Dendritic cell treated with granulocyte-macrophage colony-stimulating factor and Interleukin-4, amounts not matched to agents 40 ng/mL and 50 ng/mL, for 4 days (primary cell): ENCODE data around the gene MIS12.

Experiments used
- H3K27ac Mint-ChIP-seq: one replicate; pipeline ENCODE4 v1.8.0; 2022; ENCODE audit warnings: mild to moderate bottlenecking, mixed read lengths
- H3K27me3 Mint-ChIP-seq: one replicate; pipeline ENCODE4 v1.8.0; 2022; ENCODE audit warnings: mild to moderate bottlenecking, mixed read lengths
- H3K36me3 Mint-ChIP-seq: one replicate; pipeline ENCODE4 v1.8.0; 2022; ENCODE audit warnings: low read depth, mixed read lengths
- H3K4me1 Mint-ChIP-seq: one replicate; pipeline ENCODE4 v1.8.0; 2022; ENCODE audit warnings: low read depth, mixed read lengths
- H3K4me3 Mint-ChIP-seq: one replicate; pipeline ENCODE4 v1.8.0; 2022; ENCODE audit warnings: mild to moderate bottlenecking, moderate library complexity, mixed read lengths
- H3K9me3 Mint-ChIP-seq: one replicate; pipeline ENCODE4 v1.8.0; 2022; ENCODE audit warnings: mixed read lengths
- intact Hi-C: fragments of 100-400 bp; cut with micrococcal nuclease; formaldehyde crosslinking; loops from one replicate; pipeline ENCODE4 v1.15.0; 2022

MIS12 gene

GRCh38 chr17:5533486-5534315, 47.3 kb downstream of the MIS12 start:
- no peaks in the 10 kb centered on the region for H3K9me3 Mint-ChIP-seq
- H3K4me3 Mint-ChIP-seq = no peak overlapping the region
- no peaks in the 10 kb centered on the region for H3K4me1 Mint-ChIP-seq
- H3K36me3 Mint-ChIP-seq = peaks cover 100% of the 10 kb centered on the region
- H3K27ac Mint-ChIP-seq = no peak overlapping the region
- H3K27me3 Mint-ChIP-seq = no peaks in the 10 kb centered on the region
- intact Hi-C loops = no loop called here

GRCh38 chr17:5535436-5535835, 49.1 kb downstream of the MIS12 start:
- H3K36me3 Mint-ChIP-seq = peaks cover 98% of the 10 kb centered on the region
- H3K9me3 Mint-ChIP-seq = no peaks in the 10 kb centered on the region
- intact Hi-C loops = no loop called here
- H3K27me3 Mint-ChIP-seq = no peaks in the 10 kb centered on the region
- no peak overlapping the region for H3K27ac Mint-ChIP-seq
- H3K4me1 Mint-ChIP-seq = no peaks in the 10 kb centered on the region
- H3K4me3 Mint-ChIP-seq = no peak overlapping the region

- Mint-ChIP-seq H3K4me3 (no peak overlapping the region), H3K36me3 (peaks cover 98% of the 10 kb centered on the region), H3K4me1 (no peaks in the 10 kb centered on the region)
Measured at GRCh38 chr17:5536866-5537650, 50.7 kb downstream of the MIS12 start.

GRCh38 chr17:5539286-5539685, 52.9 kb downstream of the MIS12 start:
- Mint-ChIP-seq H3K36me3 (peaks cover 98% of the 10 kb centered on the region), H3K9me3 (no peaks in the 10 kb centered on the region), H3K27ac (no peak overlapping the region), H3K4me3 (no peak overlapping the region), H3K27me3 (no peaks in the 10 kb centered on the region), H3K4me1 (no peaks in the 10 kb centered on the region)
- intact Hi-C loops = no loop called here

More at GRCh38 chr17:5536866-5537650, 50.7 kb downstream of the MIS12 start:
- Mint-ChIP-seq H3K27me3 (no peaks in the 10 kb centered on the region), H3K27ac (no peak overlapping the region), H3K9me3 (no peaks in the 10 kb centered on the region)
- intact Hi-C loops = no loop called here

- no peak overlapping the region for H3K27ac Mint-ChIP-seq
Measured at GRCh38 chr17:5540321-5540720, 54.0 kb downstream of the MIS12 start.

More at GRCh38 chr17:5540321-5540720, 54.0 kb downstream of the MIS12 start:
- peaks cover 98% of the 10 kb centered on the region for H3K36me3 Mint-ChIP-seq
- no peaks in the 10 kb centered on the region for H3K27me3 Mint-ChIP-seq
- intact Hi-C loops = no loop called here
- no peaks in the 10 kb centered on the region for H3K9me3 Mint-ChIP-seq
- H3K4me3 Mint-ChIP-seq = no peak overlapping the region
- H3K4me1 Mint-ChIP-seq = no peaks in the 10 kb centered on the region
